GM19035 (cell line): ENCODE data around the gene CANX.

Source experiments
- ATAC-seq: cut with Tn5 transposase; IDR thresholded peaks from one replicate; pipeline ENCODE4 v1.9.1; 2021; ENCODE audit not compliant: unreplicated experiment

Gene CANX

DNA sequence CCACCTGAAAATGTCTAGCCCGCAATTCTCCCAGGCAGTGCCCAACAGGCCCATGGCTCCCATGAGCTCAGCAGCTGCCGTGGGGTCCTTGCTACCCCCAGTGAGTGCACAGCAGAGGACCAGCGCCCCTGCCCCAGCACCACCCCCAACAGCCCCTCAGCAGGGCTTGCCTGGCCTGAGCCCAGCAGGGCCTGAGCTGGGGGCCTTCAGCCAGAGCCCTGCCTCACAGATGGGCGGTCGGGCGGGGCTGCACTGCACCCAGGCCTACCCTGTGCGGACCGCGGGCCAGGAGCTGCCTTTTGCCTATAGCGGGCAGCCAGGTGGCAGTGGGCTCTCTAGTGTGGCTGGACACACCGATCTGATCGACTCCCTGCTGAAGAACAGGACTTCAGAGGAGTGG lies 75.7 kb downstream of the CANX start:
- no peak for ATAC-seq

DNA sequence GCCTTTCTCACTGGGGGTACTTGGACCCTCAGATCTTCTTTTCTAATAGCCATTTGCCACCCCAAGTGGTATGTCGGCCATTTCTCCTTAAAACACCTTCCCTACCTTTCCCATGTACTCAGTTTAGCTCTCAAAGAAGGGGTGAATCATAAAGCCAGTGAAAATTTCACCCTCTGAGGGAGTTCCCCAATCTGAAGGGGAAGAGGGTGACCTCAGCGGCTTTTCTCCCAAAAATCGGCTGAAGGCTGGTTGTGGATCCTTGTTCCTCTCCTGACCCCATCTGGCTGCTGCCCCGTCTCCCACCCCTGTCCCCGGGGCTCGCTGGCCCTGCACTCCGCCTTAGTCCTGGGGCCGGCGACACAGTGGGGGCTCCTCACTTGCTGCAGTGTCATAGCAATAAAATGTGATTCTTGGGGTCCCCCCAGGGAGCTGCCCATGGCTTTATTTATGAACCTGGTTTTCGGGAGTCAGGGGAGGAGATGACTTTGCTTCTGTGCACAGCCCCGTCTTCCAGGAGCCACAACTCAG lies 77.7 kb downstream of the CANX start:
- ATAC-seq = no peak

DNA sequence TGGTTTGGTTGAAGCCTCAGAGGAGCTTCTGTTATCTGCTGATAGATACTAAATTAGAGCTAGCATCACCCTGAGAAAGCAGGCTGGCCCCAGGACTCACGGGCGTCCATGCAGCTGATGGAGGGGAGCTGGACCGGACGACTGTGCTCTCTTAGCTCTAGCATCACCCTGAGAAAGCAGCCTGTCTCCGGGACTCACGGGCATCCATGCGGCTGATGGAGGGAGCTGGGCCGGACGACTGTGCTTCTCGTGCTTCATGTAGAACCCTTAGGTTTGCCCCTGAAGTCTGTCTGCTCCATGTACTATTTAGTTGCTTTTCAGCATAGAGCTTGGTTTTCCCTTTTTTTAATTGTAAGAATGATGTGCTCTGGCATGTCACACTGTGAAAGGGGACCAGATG lies 78.7 kb downstream of the CANX start:
- ATAC-seq = no peak

DNA sequence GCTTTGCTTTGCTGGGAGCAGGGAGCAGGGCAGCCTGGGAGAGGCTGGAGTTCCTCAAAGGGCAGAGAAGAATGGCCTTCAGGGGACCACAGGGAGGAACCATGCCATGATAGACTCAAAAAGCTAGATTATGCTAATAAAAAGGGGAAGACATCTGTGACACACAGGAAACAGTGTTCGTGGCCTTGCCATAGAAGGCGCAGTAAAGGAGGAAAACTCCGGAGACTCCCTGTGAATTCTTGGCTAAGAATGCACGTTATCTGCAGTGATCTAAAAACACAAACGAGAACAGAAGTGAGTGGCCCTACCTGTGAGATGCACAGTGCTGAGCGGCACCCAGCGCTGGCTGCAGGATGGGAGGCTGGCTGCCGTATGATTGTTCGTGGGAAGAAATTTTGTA lies 79.1 kb downstream of the CANX start:
- ATAC-seq = no peak

DNA sequence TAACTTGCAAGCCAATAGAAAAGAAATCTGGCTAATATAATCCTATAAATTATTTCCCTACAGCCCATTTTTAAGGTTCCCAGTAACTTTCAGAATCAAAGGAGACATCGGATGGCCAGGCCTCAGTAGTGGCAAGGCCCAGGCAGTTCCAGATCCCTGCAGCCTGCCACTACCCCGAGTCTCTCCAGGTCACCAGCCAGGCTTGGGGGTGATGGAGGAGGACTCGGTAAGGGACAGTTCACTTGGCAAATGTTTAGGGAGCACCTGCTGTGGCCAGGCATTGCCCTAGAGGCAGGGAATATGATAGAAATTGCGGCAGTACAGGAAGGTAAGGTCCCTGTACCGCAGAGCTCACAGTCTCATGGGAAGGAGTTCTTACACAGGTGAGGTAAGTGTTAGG lies 79.8 kb downstream of the CANX start:
- ATAC-seq = no peak

DNA sequence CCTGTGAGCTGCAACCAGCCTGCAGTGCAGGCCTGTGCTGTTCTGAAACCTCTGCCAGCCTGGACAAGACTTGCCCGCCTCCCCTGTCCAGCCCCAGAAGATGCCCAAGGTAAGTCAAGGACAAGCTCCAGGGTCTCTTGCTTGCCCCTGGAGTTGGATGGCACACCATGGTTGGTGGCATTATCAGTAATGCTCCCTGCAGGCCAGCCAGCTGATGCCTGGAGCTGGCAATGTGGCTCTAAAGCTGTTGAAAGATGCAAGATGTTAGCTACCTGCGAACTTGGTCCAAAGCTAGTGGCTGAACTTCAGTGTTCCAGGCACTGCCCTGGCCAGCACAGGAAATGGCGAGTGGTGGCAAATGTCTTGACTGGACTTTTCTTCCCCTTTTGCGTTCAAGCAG lies 81.1 kb downstream of the CANX start:
- no peak for ATAC-seq

DNA sequence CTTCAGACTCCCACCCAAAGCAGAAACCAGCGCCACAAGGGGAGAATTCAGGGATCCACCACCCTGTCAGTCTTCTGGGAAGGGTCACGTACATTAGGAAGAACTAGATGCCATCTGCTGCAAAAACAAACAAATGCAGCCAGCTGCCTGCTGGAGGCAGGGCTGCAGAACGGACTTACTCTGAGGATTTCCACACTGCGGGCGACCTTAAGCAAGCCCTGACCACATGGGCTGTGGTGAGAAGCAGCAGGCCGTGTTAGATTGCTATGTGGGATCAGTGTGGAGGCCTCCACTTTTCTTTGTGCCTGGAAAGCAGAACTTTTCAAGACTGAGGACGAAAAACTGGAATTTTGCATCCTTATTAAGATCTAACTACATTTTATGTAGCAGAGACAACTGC lies 81.6 kb downstream of the CANX start:
- ATAC-seq = no peak
